HL-60 (cell line): ENCODE results near the gene GATD1.

Experiments
- GABPA ChIP-seq: IDR thresholded peaks from 2 replicates; pipeline ENCODE4 v1.6.1; 2012; ENCODE audit warnings: low read depth
- POLR2AphosphoS5 ChIP-seq: IDR thresholded peaks from 2 replicates; pipeline ENCODE4 v1.6.1; 2012; ENCODE audit warnings: low read depth
- SPI1 ChIP-seq: IDR thresholded peaks from 2 replicates; pipeline ENCODE4 v1.6.1; 2012; ENCODE audit warnings: low read depth, mild to moderate bottlenecking, borderline replicate concordance
- TF ChIP-seq, protein P1 (sequence below): IDR thresholded peaks from one replicate; pipeline ENCODE4 v1.5.1; 2011; ENCODE audit warnings: low read length, control low read depth, inconsistent platforms; ENCODE audit not compliant: insufficient read depth
- TF ChIP-seq, protein P2 (sequence below): IDR thresholded peaks from 2 replicates; pipeline ENCODE4 v1.6.1; 2012; ENCODE audit warnings: low read depth; ENCODE audit not compliant: insufficient replicate concordance

DNA sequence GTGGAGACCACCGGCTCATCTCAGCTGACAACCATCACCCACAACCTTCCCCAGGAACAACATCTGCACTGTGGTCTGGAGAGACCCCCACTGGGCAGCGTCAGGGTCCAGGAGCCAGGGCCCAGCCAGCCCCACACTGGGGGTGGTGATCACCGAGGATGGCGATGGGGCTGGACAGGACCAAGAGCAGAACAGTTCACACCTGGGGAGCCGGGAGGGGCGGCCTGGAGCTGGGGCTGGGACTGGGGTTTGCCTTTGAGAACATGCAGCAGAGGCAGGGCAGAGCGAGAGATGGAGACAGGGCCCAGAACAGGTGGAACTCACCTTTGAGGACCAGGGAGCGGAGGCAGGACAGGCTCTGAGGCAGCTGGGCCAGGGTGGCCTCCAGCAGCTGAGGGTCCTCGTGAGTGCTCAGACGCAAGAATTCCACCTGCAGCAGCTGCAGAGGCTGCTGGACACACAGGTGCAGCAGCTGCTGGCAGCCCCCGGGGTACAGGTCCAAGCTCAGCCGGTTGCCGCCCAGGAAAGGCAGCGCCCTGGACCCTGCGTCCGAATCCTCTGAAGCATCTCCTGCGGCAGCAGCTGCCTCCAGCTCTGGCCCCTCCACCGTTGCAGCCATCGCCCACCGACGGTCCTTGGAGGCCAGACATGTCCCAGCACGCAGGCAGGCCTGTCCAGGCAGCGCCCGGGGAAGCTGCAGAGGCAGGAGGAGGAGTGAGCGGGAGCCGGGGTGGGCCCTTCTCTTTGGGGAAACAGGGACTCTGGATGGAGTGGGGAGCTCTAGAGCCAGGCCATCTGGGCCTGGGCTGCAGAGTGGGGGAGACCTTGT is 26.7 kb upstream of the GATD1 start:
- TF ChIP-seq, protein P1, sequence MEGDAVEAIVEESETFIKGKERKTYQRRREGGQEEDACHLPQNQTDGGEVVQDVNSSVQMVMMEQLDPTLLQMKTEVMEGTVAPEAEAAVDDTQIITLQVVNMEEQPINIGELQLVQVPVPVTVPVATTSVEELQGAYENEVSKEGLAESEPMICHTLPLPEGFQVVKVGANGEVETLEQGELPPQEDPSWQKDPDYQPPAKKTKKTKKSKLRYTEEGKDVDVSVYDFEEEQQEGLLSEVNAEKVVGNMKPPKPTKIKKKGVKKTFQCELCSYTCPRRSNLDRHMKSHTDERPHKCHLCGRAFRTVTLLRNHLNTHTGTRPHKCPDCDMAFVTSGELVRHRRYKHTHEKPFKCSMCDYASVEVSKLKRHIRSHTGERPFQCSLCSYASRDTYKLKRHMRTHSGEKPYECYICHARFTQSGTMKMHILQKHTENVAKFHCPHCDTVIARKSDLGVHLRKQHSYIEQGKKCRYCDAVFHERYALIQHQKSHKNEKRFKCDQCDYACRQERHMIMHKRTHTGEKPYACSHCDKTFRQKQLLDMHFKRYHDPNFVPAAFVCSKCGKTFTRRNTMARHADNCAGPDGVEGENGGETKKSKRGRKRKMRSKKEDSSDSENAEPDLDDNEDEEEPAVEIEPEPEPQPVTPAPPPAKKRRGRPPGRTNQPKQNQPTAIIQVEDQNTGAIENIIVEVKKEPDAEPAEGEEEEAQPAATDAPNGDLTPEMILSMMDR: no peak
- no peak for TF ChIP-seq POLR2AphosphoS5
- TF ChIP-seq SPI1: no peak
- TF ChIP-seq GABPA: no peak
- TF ChIP-seq, protein P2, sequence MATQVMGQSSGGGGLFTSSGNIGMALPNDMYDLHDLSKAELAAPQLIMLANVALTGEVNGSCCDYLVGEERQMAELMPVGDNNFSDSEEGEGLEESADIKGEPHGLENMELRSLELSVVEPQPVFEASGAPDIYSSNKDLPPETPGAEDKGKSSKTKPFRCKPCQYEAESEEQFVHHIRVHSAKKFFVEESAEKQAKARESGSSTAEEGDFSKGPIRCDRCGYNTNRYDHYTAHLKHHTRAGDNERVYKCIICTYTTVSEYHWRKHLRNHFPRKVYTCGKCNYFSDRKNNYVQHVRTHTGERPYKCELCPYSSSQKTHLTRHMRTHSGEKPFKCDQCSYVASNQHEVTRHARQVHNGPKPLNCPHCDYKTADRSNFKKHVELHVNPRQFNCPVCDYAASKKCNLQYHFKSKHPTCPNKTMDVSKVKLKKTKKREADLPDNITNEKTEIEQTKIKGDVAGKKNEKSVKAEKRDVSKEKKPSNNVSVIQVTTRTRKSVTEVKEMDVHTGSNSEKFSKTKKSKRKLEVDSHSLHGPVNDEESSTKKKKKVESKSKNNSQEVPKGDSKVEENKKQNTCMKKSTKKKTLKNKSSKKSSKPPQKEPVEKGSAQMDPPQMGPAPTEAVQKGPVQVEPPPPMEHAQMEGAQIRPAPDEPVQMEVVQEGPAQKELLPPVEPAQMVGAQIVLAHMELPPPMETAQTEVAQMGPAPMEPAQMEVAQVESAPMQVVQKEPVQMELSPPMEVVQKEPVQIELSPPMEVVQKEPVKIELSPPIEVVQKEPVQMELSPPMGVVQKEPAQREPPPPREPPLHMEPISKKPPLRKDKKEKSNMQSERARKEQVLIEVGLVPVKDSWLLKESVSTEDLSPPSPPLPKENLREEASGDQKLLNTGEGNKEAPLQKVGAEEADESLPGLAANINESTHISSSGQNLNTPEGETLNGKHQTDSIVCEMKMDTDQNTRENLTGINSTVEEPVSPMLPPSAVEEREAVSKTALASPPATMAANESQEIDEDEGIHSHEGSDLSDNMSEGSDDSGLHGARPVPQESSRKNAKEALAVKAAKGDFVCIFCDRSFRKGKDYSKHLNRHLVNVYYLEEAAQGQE: no peak
